ENCODE measurements around the gene RNASE11.

Gene RNASE11

GRCh38 chr14:20609215-20610001 lies 21.6 kb upstream of the RNASE11 start (continued):
- TF ChIP-seq ZNF157 (tag by site-specific recombination; IDR thresholded peaks at IDR 0.05): no peak
- TF ChIP-seq ZNF391 (tag by site-specific recombination; IDR thresholded peaks at IDR 0.05; ENCODE audit: borderline replicate concordance, low read depth): peak; percentile 46; the same call in 1 of the 2 replicates
- peak; percentile 97 for TF ChIP-seq ZNF654 (tag by site-specific recombination; IDR thresholded peaks at IDR 0.05; ENCODE audit: low read depth)
- TF ChIP-seq SP7 (tag by site-specific recombination; IDR thresholded peaks at IDR 0.05): peak; percentile 73
- peak; percentile 54; the same call in 1 of the 2 replicates for TF ChIP-seq ZNF558 (tag by site-specific recombination; IDR thresholded peaks at IDR 0.05)
- TF ChIP-seq ZNF266 (tag by site-specific recombination; IDR thresholded peaks at IDR 0.05; ENCODE audit: low read depth): no peak
- TF ChIP-seq ZSCAN30 (tag by site-specific recombination; IDR thresholded peaks at IDR 0.05): peak; percentile 51
- TF ChIP-seq ZNF777 (tag by site-specific recombination; IDR thresholded peaks at IDR 0.05; ENCODE audit: borderline replicate concordance): peak; percentile 35; the same call in 1 of the 2 replicates
- TF ChIP-seq ZNF561 (tag by site-specific recombination; IDR thresholded peaks at IDR 0.05; ENCODE audit: borderline replicate concordance): peak; percentile 71
- 0 out of 2 replicates have a peak, but pooled peaks have one; percentile 22 for TF ChIP-seq KLF16 (tag by site-specific recombination; IDR thresholded peaks at IDR 0.05)
- peak; percentile 30; the same call in 1 of the 2 replicates for TF ChIP-seq ZEB2 (tag by site-specific recombination; IDR thresholded peaks at IDR 0.05)
- peak; percentile 55; the same call in 1 of the 2 replicates for TF ChIP-seq KLF8 (tag by site-specific recombination; IDR thresholded peaks at IDR 0.05)
- peak; percentile 63; the same call in 1 of the 2 replicates for TF ChIP-seq HIC1 (tag by site-specific recombination; IDR thresholded peaks at IDR 0.05)
- no peak for TF ChIP-seq ZNF621 (tag by site-specific recombination; IDR thresholded peaks at IDR 0.05)
- 0 out of 2 replicates have a peak, but pooled peaks have one; percentile 13 for TF ChIP-seq ZNF600 (tag by site-specific recombination; IDR thresholded peaks at IDR 0.05)
- peak; percentile 55; the same call in 1 of the 2 replicates for TF ChIP-seq KLF10 (tag by site-specific recombination; IDR thresholded peaks at IDR 0.05)
- TF ChIP-seq ZNF221 (tag by site-specific recombination; IDR thresholded peaks at IDR 0.05; ENCODE audit: borderline replicate concordance): no peak
- 0 out of 2 replicates have a peak, but pooled peaks have one; percentile 13 for TF ChIP-seq ZNF624 (tag by site-specific recombination; IDR thresholded peaks at IDR 0.05)
- TF ChIP-seq ZNF521 (tag by site-specific recombination; IDR thresholded peaks at IDR 0.05): no peak
- TF ChIP-seq ZNF639 (tag by site-specific recombination; IDR thresholded peaks at IDR 0.05): peak; percentile 71; the same call in 1 of the 2 replicates
- TF ChIP-seq ZNF18 (tag by site-specific recombination; IDR thresholded peaks at IDR 0.05): no peak
- peak; percentile 53; the same call in 1 of the 2 replicates for TF ChIP-seq ZNF184 (tag by site-specific recombination; IDR thresholded peaks at IDR 0.05)
- TF ChIP-seq ZBTB26 (tag by site-specific recombination; optimal IDR thresholded peaks at IDR 0.05): peak; percentile 82
- peak; percentile 51; the same call in 1 of the 2 replicates for TF ChIP-seq ZBTB21 (tag by site-specific recombination; IDR thresholded peaks at IDR 0.05)
- peak; percentile 97 for TF ChIP-seq ZNF335 (tag by site-specific recombination; conservative IDR thresholded peaks at IDR 0.05)
- no peak for TF ChIP-seq WT1 (tag by site-specific recombination; IDR thresholded peaks at IDR 0.05)
- no peak for TF ChIP-seq OVOL3 (tag by site-specific recombination; IDR thresholded peaks at IDR 0.05)
- TF ChIP-seq MZF1 (tag by site-specific recombination; IDR thresholded peaks at IDR 0.05; ENCODE audit: borderline replicate concordance): no peak
- 0 out of 2 replicates have a peak, but pooled peaks have one; percentile 32 for TF ChIP-seq GFI1B (tag by site-specific recombination; IDR thresholded peaks at IDR 0.05)
- TF ChIP-seq ZNF626 (tag by site-specific recombination; IDR thresholded peaks at IDR 0.05): no peak
- TF ChIP-seq ZNF658 (tag by site-specific recombination; IDR thresholded peaks at IDR 0.05): no peak

Measured in HEK293 (cell line).